OCI-LY1 (cell line): ENCODE results near the gene KCNMA1.

Source experiments
- H2AFZ ChIP-seq: fragments of 200-600 bp; sonication (generic), shearing (Covaris generic); 2 replicates; pipeline ENCODE4 v1.6.0; 2014; ENCODE audit warnings: antibody characterized with exemption, mild to moderate bottlenecking, low read length
- H3F3A ChIP-seq: fragments of 200-600 bp; sonication (generic), shearing (Covaris generic); 2 replicates; pipeline ENCODE4 v1.6.0; 2014; ENCODE audit warnings: mild to moderate bottlenecking, antibody characterized with exemption, low read length, moderate library complexity; ENCODE audit not compliant: insufficient read depth
- H3K27ac ChIP-seq: fragments of 200-600 bp; sonication (generic); 2 replicates; pipeline ENCODE4 v1.5.1; 2014; ENCODE audit warnings: low read length, mixed run types, mild to moderate bottlenecking, low read depth; ENCODE audit not compliant: poor library complexity, severe bottlenecking
- H3K27me3 ChIP-seq: fragments of 200-600 bp; sonication (generic); 2 replicates; pipeline ENCODE4 v1.6.0; 2014; ENCODE audit warnings: antibody characterized with exemption, mild to moderate bottlenecking, low read length, moderate library complexity; ENCODE audit not compliant: insufficient read depth
- H3K36me3 ChIP-seq: fragments of 200-600 bp; sonication (generic); 2 replicates; pipeline ENCODE4 v1.6.1; 2014; ENCODE audit warnings: mild to moderate bottlenecking, antibody characterized with exemption, low read length, moderate library complexity, mixed read lengths; ENCODE audit not compliant: insufficient read depth
- H3K4me1 ChIP-seq: fragments of 200-600 bp; sonication (generic); 2 replicates; pipeline ENCODE4 v1.5.1; 2014; ENCODE audit warnings: mild to moderate bottlenecking, low read length, moderate library complexity; ENCODE audit not compliant: insufficient read depth, severe bottlenecking
- H3K4me2 ChIP-seq: fragments of 200-600 bp; sonication (generic), shearing (Covaris generic); 2 replicates; pipeline ENCODE4 v1.6.1; 2014; ENCODE audit warnings: low read length
- H3K4me3 ChIP-seq: fragments of 200-600 bp; sonication (generic); 2 replicates; pipeline ENCODE4 v1.5.1; 2014; ENCODE audit warnings: low read length, low read depth, mild to moderate bottlenecking, mixed read lengths; ENCODE audit not compliant: poor library complexity, severe bottlenecking
- H3K79me2 ChIP-seq: fragments of 200-600 bp; shearing (Covaris generic); 2 replicates; pipeline ENCODE4 v1.6.1; 2016; ENCODE audit warnings: mixed run types, low read length, mixed read lengths; ENCODE audit not compliant: insufficient read depth
- H3K9ac ChIP-seq: fragments of 200-600 bp; sonication (generic), shearing (Covaris generic); 2 replicates; pipeline ENCODE4 v1.6.1; 2014; ENCODE audit warnings: mild to moderate bottlenecking, low read length, mixed read lengths
- H3K9me2 ChIP-seq: fragments of 200-600 bp; sonication (generic), shearing (Covaris generic); 2 replicates; pipeline ENCODE4 v1.6.1; 2014; ENCODE audit warnings: low read depth, mild to moderate bottlenecking, low read length, mixed read lengths
- H3K9me3 ChIP-seq: fragments of 200-600 bp; shearing (Covaris generic); 2 replicates; pipeline ENCODE4 v1.6.1; 2014; ENCODE audit warnings: low read length, mixed read lengths
- H4K20me1 ChIP-seq: fragments of 200-600 bp; sonication (generic), shearing (Covaris generic); 2 replicates; pipeline ENCODE4 v1.6.0; 2016; ENCODE audit warnings: mild to moderate bottlenecking, low read length; ENCODE audit not compliant: insufficient read depth
- CTCF ChIP-seq: fragments of 200-600 bp; sonication (generic), shearing (Covaris generic); IDR thresholded peaks from 2 replicates; pipeline ENCODE4 v1.5.1; 2017; ENCODE audit warnings: mild to moderate bottlenecking, antibody characterized with exemption, low read length, moderate library complexity, mixed read lengths
- EZH2 ChIP-seq: fragments of 200-600 bp; sonication (generic), shearing (Covaris generic); IDR thresholded peaks from 2 replicates; pipeline ENCODE4 v1.8.0; 2017; ENCODE audit warnings: borderline replicate concordance, mixed run types, mild to moderate bottlenecking, antibody characterized with exemption, low read length, moderate library complexity, mixed read lengths

KCNMA1 gene

GRCh38 chr10:77566236-77566635 is 71.4 kb downstream of the KCNMA1 start:
- no peak overlapping the region for H3K4me2 ChIP-seq
- H3K9ac ChIP-seq, result no peak overlapping the region
- no peaks in the 10 kb centered on the region for H3K9me2 ChIP-seq
- H3K4me1 ChIP-seq, result no peaks in the 10 kb centered on the region
- H3K27ac ChIP-seq, result no peak overlapping the region
- no peaks in the 10 kb centered on the region for H4K20me1 ChIP-seq
- no peaks in the 10 kb centered on the region for H3K36me3 ChIP-seq
- TF ChIP-seq CTCF, result no peak
- TF ChIP-seq EZH2, result no peak
- no peaks in the 10 kb centered on the region for H3K79me2 ChIP-seq
- H3K27me3 ChIP-seq, result 0 out of 2 replicates have a peak, but pooled peaks cover 4% of the 10 kb centered on the region
- H3K4me3 ChIP-seq, result no peak overlapping the region
- no peaks in the 10 kb centered on the region for H3K9me3 ChIP-seq
- no peaks in the 10 kb centered on the region for H3F3A ChIP-seq
- no peak overlapping the region for H2AFZ ChIP-seq

- 0 out of 2 replicates have a peak, but pooled peaks cover 4% of the 10 kb centered on the region for H3K27me3 ChIP-seq
- H3K9me2 ChIP-seq, result no peaks in the 10 kb centered on the region
- no peak overlapping the region for H3K9ac ChIP-seq
- no peaks in the 10 kb centered on the region for H3K4me1 ChIP-seq
- no peaks in the 10 kb centered on the region for H3F3A ChIP-seq
- no peak overlapping the region for H2AFZ ChIP-seq
- no peak overlapping the region for H3K4me3 ChIP-seq
- H3K4me2 ChIP-seq, result no peak overlapping the region
- no peaks in the 10 kb centered on the region for H4K20me1 ChIP-seq
- no peak overlapping the region for H3K27ac ChIP-seq
- TF ChIP-seq CTCF (no peak), EZH2 (no peak)
- no peaks in the 10 kb centered on the region for H3K9me3 ChIP-seq
- H3K79me2 ChIP-seq, result no peaks in the 10 kb centered on the region
- H3K36me3 ChIP-seq, result no peaks in the 10 kb centered on the region
Measured at GRCh38 chr10:77565590-77566023, 72.0 kb downstream of the KCNMA1 start.

GRCh38 chr10:77564731-77565589 is 72.6 kb downstream of the KCNMA1 start:
- Histone ChIP-seq H3K9me2 (no peaks in the 10 kb centered on the region), H3K4me2 (no peak overlapping the region), H3F3A (no peaks in the 10 kb centered on the region), H4K20me1 (no peaks in the 10 kb centered on the region), H3K9me3 (no peaks in the 10 kb centered on the region), H3K27ac (no peak overlapping the region), H3K9ac (no peak overlapping the region), H3K79me2 (no peaks in the 10 kb centered on the region), H3K4me3 (no peak overlapping the region), H3K27me3 (0 out of 2 replicates have a peak, but pooled peaks cover 4% of the 10 kb centered on the region), H2AFZ (no peak overlapping the region), H3K36me3 (no peaks in the 10 kb centered on the region), H3K4me1 (no peaks in the 10 kb centered on the region)
- TF ChIP-seq CTCF (no peak), EZH2 (no peak)
